Upper lobe of left lung (tissue), 4 donors: ENCODE measurements around the gene SPATA18.

ENCODE experiments used
- CTCF ChIP-seq, 6 experiments: fragments of 450-650 bp in 4 of 6; fragments of 200-600 bp in 2 of 6; sonication (generic) in 2 of 6; IDR thresholded peaks; one replicate each; pipeline ENCODE4 v1.5.1; 2016 to 2019; ENCODE audit warnings: antibody characterized with exemption in 6 of 6
- EP300 ChIP-seq, 4 donors: sonication (generic); formaldehyde crosslinking; IDR thresholded peaks; one replicate each; pipeline ENCODE4 v1.5.1; 2017; ENCODE audit warnings: antibody characterized with exemption in 4 of 4, control low read depth in 2 of 4
- POLR2A ChIP-seq, 4 donors: fragments of 450-650 bp; IDR thresholded peaks; one replicate each; pipeline ENCODE4 v1.5.1; 2016 to 2017; ENCODE audit warnings: antibody characterized with exemption in 4 of 4, mild to moderate bottlenecking in 2 of 4

- no peak for TF ChIP-seq CTCF (IDR thresholded peaks at IDR 0.05)
- TF ChIP-seq EP300 (IDR thresholded peaks at IDR 0.05), result no peak
- no peak for TF ChIP-seq POLR2A (IDR thresholded peaks at IDR 0.05)
These were observed 25.6 kb downstream of the SPATA18 start for GRCh38 chr4:52076731-52077130.
